ENCODE data around the gene UBTD1. TPM values are rescaled to one million over a fixed set of nuclear protein-coding genes. Genes with fewer than 3 reads are reported as not detected.

The UBTD1 gene
- total and polyA plus RNA-seq, 10 of the 15 experiments (the other 5 are each of a cell fraction or from before 2014, with no cell fraction given): 0.04 to 1.5 (median 1.2) TPM; not detected in 1

- no peak overlapping the region for H2AFZ ChIP-seq (ENCODE audit: control insufficient read depth, low read depth, low read length)
- no peak overlapping the region for H3K4me3 ChIP-seq
- H3K79me2 ChIP-seq (ENCODE audit: control insufficient read depth, insufficient read depth, low read length): no peaks in the 10 kb centered on the region
- H3K9ac ChIP-seq (ENCODE audit: control insufficient read depth, insufficient read depth, low read length): no peak overlapping the region
- no peak for ATAC-seq
- 31% methylated on average over 10 of the region's 10 CpGs for WGBS (ENCODE audit: insufficient coverage, insufficient replicate concordance, low lambda C conversion rate, missing lambda C conversion rate)
- no peak for TF ChIP-seq ZBTB4 (CRISPR knock-in tag; IDR thresholded peaks at IDR 0.05)
- TF ChIP-seq, protein P1, sequence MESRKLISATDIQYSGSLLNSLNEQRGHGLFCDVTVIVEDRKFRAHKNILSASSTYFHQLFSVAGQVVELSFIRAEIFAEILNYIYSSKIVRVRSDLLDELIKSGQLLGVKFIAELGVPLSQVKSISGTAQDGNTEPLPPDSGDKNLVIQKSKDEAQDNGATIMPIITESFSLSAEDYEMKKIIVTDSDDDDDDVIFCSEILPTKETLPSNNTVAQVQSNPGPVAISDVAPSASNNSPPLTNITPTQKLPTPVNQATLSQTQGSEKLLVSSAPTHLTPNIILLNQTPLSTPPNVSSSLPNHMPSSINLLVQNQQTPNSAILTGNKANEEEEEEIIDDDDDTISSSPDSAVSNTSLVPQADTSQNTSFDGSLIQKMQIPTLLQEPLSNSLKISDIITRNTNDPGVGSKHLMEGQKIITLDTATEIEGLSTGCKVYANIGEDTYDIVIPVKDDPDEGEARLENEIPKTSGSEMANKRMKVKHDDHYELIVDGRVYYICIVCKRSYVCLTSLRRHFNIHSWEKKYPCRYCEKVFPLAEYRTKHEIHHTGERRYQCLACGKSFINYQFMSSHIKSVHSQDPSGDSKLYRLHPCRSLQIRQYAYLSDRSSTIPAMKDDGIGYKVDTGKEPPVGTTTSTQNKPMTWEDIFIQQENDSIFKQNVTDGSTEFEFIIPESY (IDR thresholded peaks at IDR 0.05): no peak
- TF ChIP-seq NR2C2 (IDR thresholded peaks at IDR 0.05; ENCODE audit: borderline replicate concordance, control insufficient read depth, insufficient read length, low read depth): no peak
- no peak for TF ChIP-seq ZBTB11 (CRISPR knock-in tag; IDR thresholded peaks at IDR 0.05)
- H3K36me3 ChIP-seq (ENCODE audit: control insufficient read depth in 2 of 2, insufficient read depth in 2 of 2, low read length in 1 of 2): no peaks in the 10 kb centered on the region
- no TSS peak for BruUV-seq (replicated peaks)
- H3K9me3 ChIP-seq (replicated peaks; ENCODE audit: control insufficient read depth, insufficient read depth, low read length): no peaks in the 10 kb centered on the region
- DNase-seq (ENCODE audit: low read depth, low spot score): no peak
- no peak overlapping the region for H3K27ac ChIP-seq (ENCODE audit: control insufficient read depth, insufficient read depth)
- no peaks in the 10 kb centered on the region for H3K4me1 ChIP-seq (ENCODE audit: control insufficient read depth, insufficient read depth, low read length)
- SMC1A ChIA-PET (ENCODE audit: uncharacterized antibody, unreplicated experiment): interaction anchor here (1.5 kb wide), 1 partner anchor 9 kb away, joined by 4 read pairs; no protein-coding TSS in a partner anchor
- intact Hi-C loops (cut with micrococcal nuclease; ENCODE audit: unreplicated experiment) (no loop called here), in situ Hi-C loops (cut with MboI) (no loop called here)
- H4K20me1 ChIP-seq (ENCODE audit: control insufficient read depth, insufficient read depth): no peaks in the 10 kb centered on the region
- H3K27me3 ChIP-seq (replicated peaks in 1 of 2; ENCODE audit: control insufficient read depth in 2 of 2, insufficient read depth in 2 of 2, low read length in 1 of 2): no peaks in the 10 kb centered on the region; a peak in 1 of 4 replicates
- POLR2A ChIA-PET: interaction anchor here (0.6 kb wide), 2 partner anchors 19 to 47 kb away, joined by 5 to 6 read pairs; no protein-coding TSS in a partner anchor
- FAIRE-seq: no peak
- H3K4me2 ChIP-seq (ENCODE audit: control insufficient read depth, insufficient read depth): no peak overlapping the region
- RAD21 ChIA-PET (ENCODE audit: unreplicated experiment): no interaction called here
- CTCF ChIA-PET: interaction anchor here (0.6 kb wide), 1 partner anchor 645 kb away, joined by 3 read pairs; no protein-coding TSS in a partner anchor
These were observed 97.7 kb downstream of the UBTD1 start for GRCh38 chr10:97596101-97597082.

All from GM12878 (cell line).